Measurements from ENCODE around the gene CENPP.

Gene CENPP

GRCh38 chr9:92501671-92502393 is 176.1 kb downstream of the CENPP start:
- TF ChIP-seq ZNF274 (IDR thresholded peaks at IDR 0.05; ENCODE audit: low read depth, low read length) = no peak
- no peak overlapping the region for H3K4me3 ChIP-seq (ENCODE audit: low read length)

- no peak overlapping the region for H3K4me3 ChIP-seq (ENCODE audit: low read length)
- TF ChIP-seq ZNF274 (IDR thresholded peaks at IDR 0.05; ENCODE audit: low read depth, low read length) = no peak
Measured at GRCh38 chr9:92503156-92503555, 177.4 kb downstream of the CENPP start.

- TF ChIP-seq ZNF274 (IDR thresholded peaks at IDR 0.05; ENCODE audit: low read depth, low read length) = no peak
- no peak overlapping the region for H3K4me3 ChIP-seq (ENCODE audit: low read length)
Measured at GRCh38 chr9:92504881-92505280, 179.1 kb downstream of the CENPP start.

GRCh38 chr9:92506184-92506857 is 180.6 kb downstream of the CENPP start:
- H3K4me3 ChIP-seq (ENCODE audit: low read length) = no peak overlapping the region
- no peak for TF ChIP-seq ZNF274 (IDR thresholded peaks at IDR 0.05; ENCODE audit: low read depth, low read length)

- no peak for TF ChIP-seq ZNF274 (IDR thresholded peaks at IDR 0.05; ENCODE audit: low read depth, low read length)
- H3K4me3 ChIP-seq (ENCODE audit: low read length) = no peak overlapping the region
Measured at GRCh38 chr9:92507005-92507404, 181.3 kb downstream of the CENPP start.

- H3K4me3 ChIP-seq (ENCODE audit: low read length) = no peak overlapping the region
- no peak for TF ChIP-seq ZNF274 (IDR thresholded peaks at IDR 0.05; ENCODE audit: low read depth, low read length)
Measured at GRCh38 chr9:92507496-92507895, 181.7 kb downstream of the CENPP start.

- no peak for TF ChIP-seq ZNF274 (IDR thresholded peaks at IDR 0.05; ENCODE audit: low read depth, low read length)
- no peak overlapping the region for H3K4me3 ChIP-seq (ENCODE audit: low read length)
Measured at GRCh38 chr9:92508018-92508820, 182.5 kb downstream of the CENPP start.

GRCh38 chr9:92509050-92509449 is 183.3 kb downstream of the CENPP start:
- no peak overlapping the region for H3K4me3 ChIP-seq (ENCODE audit: low read length)
- no peak for TF ChIP-seq ZNF274 (IDR thresholded peaks at IDR 0.05; ENCODE audit: low read depth, low read length)

GRCh38 chr9:92510747-92511146 is 185.0 kb downstream of the CENPP start:
- no peak for TF ChIP-seq ZNF274 (IDR thresholded peaks at IDR 0.05; ENCODE audit: low read depth, low read length)
- H3K4me3 ChIP-seq (ENCODE audit: low read length) = no peak overlapping the region

GRCh38 chr9:92512622-92513021 is 186.9 kb downstream of the CENPP start:
- no peak for TF ChIP-seq ZNF274 (IDR thresholded peaks at IDR 0.05; ENCODE audit: low read depth, low read length)
- H3K4me3 ChIP-seq (ENCODE audit: low read length) = no peak overlapping the region

- TF ChIP-seq ZNF274 (IDR thresholded peaks at IDR 0.05; ENCODE audit: low read depth, low read length) = no peak
Measured at GRCh38 chr9:92513349-92513748, 187.6 kb downstream of the CENPP start.

GRCh38 chr9:92514635-92515034 is 188.9 kb downstream of the CENPP start:
- TF ChIP-seq ZNF274 (IDR thresholded peaks at IDR 0.05; ENCODE audit: low read depth, low read length) = no peak
- no peak overlapping the region for H3K4me3 ChIP-seq (ENCODE audit: low read length)

More at GRCh38 chr9:92513349-92513748, 187.6 kb downstream of the CENPP start:
- no peak overlapping the region for H3K4me3 ChIP-seq (ENCODE audit: low read length)

- no peak for TF ChIP-seq ZNF274 (IDR thresholded peaks at IDR 0.05; ENCODE audit: low read depth, low read length)
- no peak overlapping the region for H3K4me3 ChIP-seq (ENCODE audit: low read length)
Measured at GRCh38 chr9:92516521-92516920, 190.8 kb downstream of the CENPP start.

GRCh38 chr9:92517046-92517445 is 191.3 kb downstream of the CENPP start:
- no peak overlapping the region for H3K4me3 ChIP-seq (ENCODE audit: low read length)
- no peak for TF ChIP-seq ZNF274 (IDR thresholded peaks at IDR 0.05; ENCODE audit: low read depth, low read length)

- no peak for TF ChIP-seq ZNF274 (IDR thresholded peaks at IDR 0.05; ENCODE audit: low read depth, low read length)
Measured at GRCh38 chr9:92518199-92518598, 192.4 kb downstream of the CENPP start.

More at GRCh38 chr9:92518199-92518598, 192.4 kb downstream of the CENPP start:
- H3K4me3 ChIP-seq (ENCODE audit: low read length) = no peak overlapping the region
